Mononuclear cell (primary cell): ENCODE results near the gene SPN. TPM values are rescaled to one million over a fixed set of nuclear protein-coding genes. Genes with fewer than 3 reads are reported as not detected.
A peak's percentile ranks its signal among the peaks of the same experiment; 100 is the strongest.
"Not testable (repeated sequence)": the region's sequence is repeated elsewhere in the genome, so short reads cannot be mapped to it uniquely, and the experiment has no call there.

Source experiments
- H3K27me3 ChIP-seq: 2 replicates; pipeline ENCODE4 v1.6.0; 2011; ENCODE audit warnings: low read length, control low read depth; ENCODE audit not compliant: insufficient read depth
- H3K4me1 ChIP-seq: 2 replicates; pipeline ENCODE4 v1.5.1; 2011; ENCODE audit warnings: mild to moderate bottlenecking, low read length, control low read depth; ENCODE audit not compliant: insufficient read depth
- H3K4me3 ChIP-seq: 2 replicates; pipeline ENCODE4 v1.5.1; 2011; ENCODE audit warnings: mild to moderate bottlenecking, low read length, moderate library complexity
- H3K9me3 ChIP-seq: 2 replicates; pipeline ENCODE4 v1.5.1; 2011; ENCODE audit warnings: low read depth, mild to moderate bottlenecking, control low read depth, low read length
- total RNA-seq: library from RNA; depleted of rRNA; stranded (reverse); fragments of >200 nt; gene quantifications from one replicate; pipeline ENCODE4 v1.2.3, GENCODE V29; 2012

The SPN gene
- total RNA-seq, 1 donor: 29.7 TPM

GRCh38 chr16:29662000-29662728 is 883 bp upstream of the SPN start:
- Histone ChIP-seq H3K4me1 (peaks cover 59% of the 10 kb centered on the region), H3K27me3 (no peaks in the 10 kb centered on the region), H3K9me3 (no peaks in the 10 kb centered on the region), H3K4me3 (peak overlapping the region; percentile 79)

GRCh38 chr16:29662729-29663015 is 375 bp upstream of the SPN start:
- no peaks in the 10 kb centered on the region for H3K27me3 ChIP-seq
- peaks cover 64% of the 10 kb centered on the region for H3K4me1 ChIP-seq
- H3K4me3 ChIP-seq: peak overlapping the region; percentile 79

GRCh38 chr16:29663807-29664090 is 702 bp downstream of the SPN start:
- peak overlapping the region; percentile 79 for H3K4me3 ChIP-seq
- no peaks in the 10 kb centered on the region for H3K27me3 ChIP-seq
- H3K4me1 ChIP-seq: peaks cover 75% of the 10 kb centered on the region
- no peaks in the 10 kb centered on the region for H3K9me3 ChIP-seq

More at GRCh38 chr16:29662729-29663015, 375 bp upstream of the SPN start:
- no peaks in the 10 kb centered on the region for H3K9me3 ChIP-seq

- Histone ChIP-seq H3K4me1 (peaks cover 77% of the 10 kb centered on the region), H3K4me3 (peak overlapping the region; percentile 79), H3K27me3 (no peaks in the 10 kb centered on the region), H3K9me3 (no peaks in the 10 kb centered on the region)
Measured at GRCh38 chr16:29664091-29664921, 1.3 kb downstream of the SPN start.

- no peaks in the 10 kb centered on the region for H3K27me3 ChIP-seq
- H3K4me3 ChIP-seq: peak overlapping the region; percentile 79
- no peaks in the 10 kb centered on the region for H3K9me3 ChIP-seq
- peaks cover 77% of the 10 kb centered on the region for H3K4me1 ChIP-seq
Measured at GRCh38 chr16:29665294-29666077, 2.4 kb downstream of the SPN start.

GRCh38 chr16:29667322-29667610 is 4.2 kb downstream of the SPN start:
- Histone ChIP-seq H3K4me1 (peaks cover 64% of the 10 kb centered on the region), H3K4me3 (peak overlapping the region; percentile 20)
- not testable (repeated sequence) for H3K9me3 ChIP-seq, H3K27me3 ChIP-seq

GRCh38 chr16:29667755-29668154 is 4.7 kb downstream of the SPN start:
- Histone ChIP-seq H3K4me3 (no peak overlapping the region), H3K9me3 (no peaks in the 10 kb centered on the region), H3K4me1 (peaks cover 59% of the 10 kb centered on the region), H3K27me3 (no peaks in the 10 kb centered on the region)

- no peaks in the 10 kb centered on the region for H3K9me3 ChIP-seq
- H3K27me3 ChIP-seq: no peaks in the 10 kb centered on the region
- H3K4me1 ChIP-seq: peaks cover 56% of the 10 kb centered on the region
- H3K4me3 ChIP-seq: no peak overlapping the region
Measured at GRCh38 chr16:29668267-29668666, 5.2 kb downstream of the SPN start.

GRCh38 chr16:29673501-29673900 is 10.5 kb downstream of the SPN start:
- Histone ChIP-seq H3K9me3 (no peaks in the 10 kb centered on the region), H3K27me3 (no peaks in the 10 kb centered on the region), H3K4me3 (no peak overlapping the region), H3K4me1 (peaks cover 32% of the 10 kb centered on the region)

- Histone ChIP-seq H3K4me1 (peaks cover 33% of the 10 kb centered on the region), H3K4me3 (no peak overlapping the region), H3K9me3 (no peaks in the 10 kb centered on the region), H3K27me3 (no peaks in the 10 kb centered on the region)
Measured at GRCh38 chr16:29674188-29674587, 11.1 kb downstream of the SPN start.

- Histone ChIP-seq H3K9me3 (no peaks in the 10 kb centered on the region), H3K4me3 (no peak overlapping the region), H3K4me1 (peaks cover 47% of the 10 kb centered on the region), H3K27me3 (no peaks in the 10 kb centered on the region)
Measured at GRCh38 chr16:29675811-29676643, 13.0 kb downstream of the SPN start.

- Histone ChIP-seq H3K27me3 (no peaks in the 10 kb centered on the region), H3K9me3 (no peaks in the 10 kb centered on the region), H3K4me1 (peaks cover 47% of the 10 kb centered on the region), H3K4me3 (no peak overlapping the region)
Measured at GRCh38 chr16:29676989-29677785, 14.1 kb downstream of the SPN start.

GRCh38 chr16:29678691-29679267 is 15.7 kb downstream of the SPN start, which contains the start of gene QPRT:
QPRT (plus strand) TSS chr16:29679180; CDS start chr16:29679198, 18 bp downstream.
- H3K4me1 ChIP-seq: peaks cover 46% of the 10 kb centered on the region
- H3K9me3 ChIP-seq: no peaks in the 10 kb centered on the region
- no peaks in the 10 kb centered on the region for H3K27me3 ChIP-seq
- no peak within 1 kb of the TSS for H3K4me3 ChIP-seq

GRCh38 chr16:29680180-29680598 is 17.1 kb downstream of the SPN start:
- Histone ChIP-seq H3K27me3 (no peaks in the 10 kb centered on the region), H3K4me1 (peaks cover 41% of the 10 kb centered on the region), H3K4me3 (no peak overlapping the region), H3K9me3 (no peaks in the 10 kb centered on the region)
